GM19372 (cell line): ENCODE data around the gene MPST.
A peak's percentile ranks its signal among the peaks of the same experiment; 100 is the strongest.
"Not testable (repeated sequence)": the region's sequence is repeated elsewhere in the genome, so short reads cannot be mapped to it uniquely, and the experiment has no call there.

Experiments
- ATAC-seq: cut with Tn5 transposase; IDR thresholded peaks from one replicate; pipeline ENCODE4 v1.9.1; 2021; ENCODE audit warnings: mild to moderate bottlenecking, low read depth, moderate library complexity; ENCODE audit not compliant: unreplicated experiment

Gene MPST

GRCh38 chr22:37019309-37020191, at the start of gene MPST, which contains the start of gene TST:
Gene MPST (plus strand): TSS chr22:37019742. CDS start chr22:37019837, 95 bp downstream.
Gene TST (minus strand): TSS chr22:37019447. CDS start chr22:37018732, 715 bp downstream.
- no peak for ATAC-seq

- no peak for ATAC-seq
Measured at GRCh38 chr22:36971341-36972125, 48.0 kb upstream of the MPST start.

GRCh38 chr22:36976606-36977005, 42.9 kb upstream of the MPST start:
- no peak for ATAC-seq

- peak; percentile 60 for ATAC-seq
Measured at GRCh38 chr22:36977401-36977861, 42.1 kb upstream of the MPST start.

- ATAC-seq = peak; percentile 77
Measured at GRCh38 chr22:36977947-36978660, 41.4 kb upstream of the MPST start.

GRCh38 chr22:36979016-36979910, 40.3 kb upstream of the MPST start:
- ATAC-seq = no peak

GRCh38 chr22:36981247-36981775, 38.2 kb upstream of the MPST start:
- no peak for ATAC-seq

- ATAC-seq = no peak
Measured at GRCh38 chr22:36982136-36982535, 37.4 kb upstream of the MPST start.

- ATAC-seq = no peak
Measured at GRCh38 chr22:36985211-36985889, 34.2 kb upstream of the MPST start.

GRCh38 chr22:36986242-36986821, 33.2 kb upstream of the MPST start:
- ATAC-seq = no peak

GRCh38 chr22:36988075-36988832, 31.3 kb upstream of the MPST start:
- ATAC-seq = no peak

GRCh38 chr22:36989012-36989411, 30.5 kb upstream of the MPST start:
- ATAC-seq = not testable (repeated sequence)

- ATAC-seq = no peak
Measured at GRCh38 chr22:36990457-36990856, 29.1 kb upstream of the MPST start.

- ATAC-seq = no peak
Measured at GRCh38 chr22:36991206-36991605, 28.3 kb upstream of the MPST start.

GRCh38 chr22:36997746-36998145, 21.8 kb upstream of the MPST start:
- no peak for ATAC-seq

GRCh38 chr22:36998620-36999351, 20.8 kb upstream of the MPST start:
- no peak for ATAC-seq

- ATAC-seq = no peak
Measured at GRCh38 chr22:36999463-36999862, 20.1 kb upstream of the MPST start.
